ENCODE measurements around the gene TM2D1.

The TM2D1 gene

DNA sequence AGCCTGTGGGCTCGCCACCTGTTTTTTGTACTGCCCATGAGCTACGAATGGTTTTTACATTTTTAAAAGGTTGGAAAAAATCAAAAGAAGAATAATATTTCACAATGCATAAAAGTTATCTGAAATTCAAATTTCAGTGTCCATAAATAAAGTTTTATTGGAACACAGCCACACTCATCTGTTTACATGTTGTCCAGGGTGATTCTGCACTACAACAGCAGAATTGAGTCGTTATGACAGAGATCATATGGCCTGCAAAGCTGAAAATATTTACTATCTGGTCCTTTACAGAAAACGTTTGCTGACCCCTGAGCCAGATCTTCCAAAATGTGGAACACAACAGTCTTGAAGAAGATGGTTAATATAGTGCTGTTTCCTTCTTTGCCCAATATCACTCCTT lies 89.4 kb downstream of the TM2D1 start:
- H3K36me3 ChIP-seq: no peaks in the 10 kb centered on the region

GRCh38 chr1:61631436-61631835 lies 93.5 kb downstream of the TM2D1 start:
- intact Hi-C loops (cut with DNase I; ENCODE audit: low total_unique reads): no loop called here
- Histone ChIP-seq H3K4me3 (no peak overlapping the region), H3K27me3 (no peaks in the 10 kb centered on the region), H3K9me3 (no peaks in the 10 kb centered on the region), H3K36me3 (no peaks in the 10 kb centered on the region), H3K4me1 (peaks cover 0 to 11% (median 0%) of the 10 kb centered on the region in 4 donors), H3K27ac (no peak overlapping the region)
- TF ChIP-seq CTCF (IDR thresholded peaks at IDR 0.05): no peak
- no peak for DNase-seq

More for the DNA sequence above, 89.4 kb downstream of the TM2D1 start:
- no peak for TF ChIP-seq CTCF (IDR thresholded peaks at IDR 0.05)
- Histone ChIP-seq H3K27me3 (no peaks in the 10 kb centered on the region), H3K4me3 (no peak overlapping the region), H3K4me1 (peaks cover 0 to 43% (median 20%) of the 10 kb centered on the region in 4 donors), H3K27ac (no peak overlapping the region), H3K9me3 (no peaks in the 10 kb centered on the region)
- intact Hi-C loops (cut with DNase I; ENCODE audit: low total_unique reads): no loop called here
- DNase-seq: no peak
